ENCODE measurements around the gene KNTC1. TPM values are rescaled to one million over a fixed set of nuclear protein-coding genes. Genes with fewer than 3 reads are reported as not detected.
"Not testable (repeated sequence)": the region's sequence is repeated elsewhere in the genome, so short reads cannot be mapped to it uniquely, and the experiment has no call there.

Gene KNTC1
- total RNA-seq, 1 donor from 2014 or later = 8.5 TPM

- no peak for DNase-seq (ENCODE audit: low spot score)
These were observed 33.1 kb downstream of the KNTC1 start for GRCh38 chr12:122560138-122560537.

- DNase-seq (ENCODE audit: low spot score) = no peak
These were observed 36.3 kb downstream of the KNTC1 start for GRCh38 chr12:122563361-122563760.

DNA sequence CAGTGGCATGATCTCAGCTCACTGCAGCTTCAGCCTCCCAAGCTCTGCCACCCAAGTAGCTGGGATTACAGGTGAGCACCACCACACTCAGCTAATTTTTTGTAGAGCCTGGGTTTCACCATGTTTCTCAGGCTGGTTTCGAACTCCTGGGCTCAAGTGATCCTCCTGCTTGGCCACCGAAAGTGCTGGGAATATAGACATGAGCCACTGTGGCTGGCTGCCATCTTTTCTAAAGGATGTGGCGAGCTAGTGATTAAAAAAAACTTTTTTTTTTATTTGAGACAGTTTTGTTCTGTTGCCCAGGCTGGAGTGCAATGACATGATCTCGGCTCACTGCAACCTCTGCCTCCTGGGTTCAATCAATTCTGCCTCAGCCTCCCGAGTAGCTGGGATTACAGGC lies 39.8 kb downstream of the KNTC1 start:
- not testable (repeated sequence) for DNase-seq (ENCODE audit: low spot score)

DNA sequence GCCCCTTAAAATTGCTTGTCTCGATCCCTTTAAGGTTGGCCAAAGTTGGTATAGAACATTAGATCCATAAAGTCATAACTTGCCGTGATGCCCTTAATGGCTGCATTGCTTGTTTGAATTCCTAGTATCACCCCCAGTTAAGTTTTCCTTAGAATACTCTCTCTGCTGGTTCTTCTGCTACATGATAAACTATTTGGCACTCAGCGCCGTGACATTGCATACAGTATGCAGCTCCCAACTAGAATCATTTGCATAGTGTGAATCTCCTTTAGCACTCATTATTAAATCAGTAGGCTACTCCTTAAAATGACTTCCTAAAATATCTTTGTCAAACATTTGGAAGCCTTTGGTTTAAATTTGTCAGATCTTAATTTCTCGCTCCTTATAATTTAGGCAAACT lies 42.2 kb downstream of the KNTC1 start:
- no peak for DNase-seq (ENCODE audit: low spot score)

GRCh38 chr12:122570006-122570405 lies 43.0 kb downstream of the KNTC1 start:
- DNase-seq (ENCODE audit: low spot score) = not testable (repeated sequence)

DNA sequence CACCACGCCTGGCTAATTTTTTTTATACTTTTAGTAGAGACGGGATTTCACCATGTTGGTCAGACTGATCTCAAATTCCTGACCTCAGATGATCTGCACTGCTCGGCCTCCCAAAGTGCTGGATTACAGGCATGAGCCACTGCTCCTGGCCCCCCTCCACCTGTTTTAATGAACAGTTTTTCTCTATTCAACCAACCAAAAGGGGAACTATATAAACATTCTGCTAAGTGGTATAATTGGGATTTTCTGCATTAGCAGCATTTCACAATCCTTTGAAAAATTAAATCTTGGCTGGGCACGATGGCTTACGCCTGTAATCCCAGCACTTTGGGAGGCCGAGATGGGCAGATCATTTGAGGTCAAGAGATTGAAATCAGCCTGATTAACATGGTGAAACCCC lies 44.8 kb downstream of the KNTC1 start:
- DNase-seq (ENCODE audit: low spot score) = no peak

DNA sequence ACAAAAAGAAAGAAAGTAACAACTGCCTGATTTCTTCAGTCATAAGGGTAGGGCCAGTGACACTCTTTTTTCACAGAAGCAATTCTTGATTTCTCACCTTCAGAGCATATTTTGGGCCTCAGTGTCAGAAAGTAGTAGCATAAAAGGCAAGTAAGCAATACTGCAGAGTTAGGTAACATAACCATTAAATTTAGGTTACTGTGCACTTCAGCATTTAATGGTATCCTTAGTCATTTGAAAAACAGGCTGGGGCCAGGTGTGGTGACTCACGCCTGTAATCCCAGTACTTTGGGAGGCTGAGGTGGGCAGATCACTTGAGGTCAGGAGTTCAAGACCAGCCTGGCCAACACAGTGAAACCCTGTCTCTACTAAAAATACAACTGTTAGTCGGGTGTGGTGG lies 56.2 kb downstream of the KNTC1 start:
- DNase-seq (ENCODE audit: low spot score) = not testable (repeated sequence)

DNA sequence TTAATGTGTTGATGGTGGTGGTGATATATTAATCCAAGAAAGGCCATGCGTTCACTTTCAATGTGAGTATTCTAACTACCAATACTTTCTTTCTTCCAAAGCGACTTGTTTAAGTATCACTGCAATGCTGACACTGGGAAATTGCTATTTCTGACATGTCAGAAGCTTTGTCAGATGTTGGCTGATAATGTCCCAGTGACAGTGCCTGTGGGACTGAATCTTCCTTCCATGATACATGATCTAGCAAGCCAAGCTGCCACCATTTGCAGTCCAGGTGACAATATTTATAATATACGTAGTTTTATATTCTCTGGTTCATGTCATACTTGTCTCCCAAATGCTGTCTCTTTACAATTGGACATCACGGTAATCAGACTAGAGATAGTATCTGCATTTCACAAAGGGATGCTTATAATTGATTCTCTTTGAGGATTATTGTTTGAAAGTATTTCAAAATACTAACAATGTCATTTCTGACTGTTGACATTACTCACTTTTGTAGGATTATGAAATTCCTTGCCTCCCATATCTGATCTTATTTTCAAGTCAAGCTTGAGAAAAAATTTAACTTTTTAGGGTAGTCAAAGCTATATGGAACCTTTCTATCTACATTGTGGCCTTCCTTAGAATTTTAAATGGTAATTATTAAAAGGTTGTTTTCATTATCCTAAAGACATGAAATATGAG lies 57.3 kb downstream of the KNTC1 start:
- DNase-seq (ENCODE audit: low spot score) = no peak

- no peak for DNase-seq (ENCODE audit: low spot score)
These were observed 63.9 kb downstream of the KNTC1 start for GRCh38 chr12:122590990-122591389.

DNA sequence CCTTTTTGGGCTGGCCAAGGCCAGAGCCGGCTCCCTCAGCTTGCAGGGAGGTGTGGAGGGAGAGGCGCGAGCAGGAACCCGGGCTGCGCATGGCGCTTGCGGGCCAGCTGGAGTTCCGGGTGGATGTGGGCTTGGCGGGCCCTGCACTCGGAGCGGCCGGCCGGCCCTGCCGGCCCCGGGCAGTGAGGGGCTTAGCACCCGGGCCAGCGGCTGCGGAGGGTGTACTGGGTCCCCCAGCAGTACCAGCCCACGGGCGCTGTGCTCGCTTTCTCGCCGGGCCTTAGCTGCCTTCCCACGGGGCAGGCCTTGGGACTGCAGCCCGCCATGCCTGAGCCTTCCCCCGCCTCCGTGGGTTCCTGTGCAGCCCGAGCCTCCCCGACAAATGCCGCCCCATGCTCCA lies 64.9 kb downstream of the KNTC1 start:
- DNase-seq (ENCODE audit: low spot score) = not testable (repeated sequence)

- DNase-seq (ENCODE audit: low spot score) = not testable (repeated sequence)
These were observed 65.5 kb downstream of the KNTC1 start for GRCh38 chr12:122592543-122592942.

DNA sequence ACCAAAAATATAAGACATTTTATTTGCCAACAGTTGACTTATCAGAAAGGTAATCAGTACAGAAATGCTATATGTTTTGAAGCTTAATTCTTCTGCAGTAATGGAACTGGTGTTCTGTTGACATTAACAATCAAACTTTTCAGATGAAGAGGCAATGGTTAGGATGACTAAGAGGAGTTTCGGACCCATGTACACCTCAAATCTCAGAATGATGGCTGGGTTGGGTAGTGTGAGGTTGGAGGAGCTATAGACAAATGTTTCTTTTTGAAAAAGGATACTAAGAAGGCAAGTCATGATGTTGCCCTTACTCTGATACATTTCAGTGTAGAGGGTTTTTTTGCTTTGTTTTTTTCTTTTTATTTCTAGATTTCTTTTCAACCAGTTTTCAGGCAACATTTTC lies 66.9 kb downstream of the KNTC1 start:
- DNase-seq (ENCODE audit: low spot score) = no peak

- DNase-seq (ENCODE audit: low spot score) = no peak
These were observed 69.8 kb downstream of the KNTC1 start for GRCh38 chr12:122596838-122597237.

- DNase-seq (ENCODE audit: low spot score) = no peak
These were observed 75.4 kb downstream of the KNTC1 start for GRCh38 chr12:122602456-122602855.

DNA sequence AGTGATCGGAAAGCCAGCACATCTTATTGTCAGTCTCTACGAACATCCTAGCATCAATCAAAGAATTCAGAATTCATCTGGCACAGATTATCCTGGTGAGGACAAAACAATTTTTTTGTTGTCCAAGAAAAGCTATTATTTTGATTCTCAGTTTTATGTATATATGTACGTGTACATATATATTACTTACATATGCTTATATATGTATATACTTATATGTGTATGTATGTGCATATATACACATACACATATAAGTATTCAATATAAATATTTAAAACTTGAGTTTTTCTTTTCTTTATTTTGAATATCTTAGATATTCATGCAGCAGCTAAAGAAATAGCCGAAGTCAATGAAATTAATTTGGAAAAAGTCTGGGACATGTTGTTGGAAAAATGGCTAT lies 77.9 kb downstream of the KNTC1 start:
- no peak for DNase-seq (ENCODE audit: low spot score)

- DNase-seq (ENCODE audit: low spot score) = no peak
These were observed 82.7 kb downstream of the KNTC1 start for GRCh38 chr12:122609732-122610131.

DNA sequence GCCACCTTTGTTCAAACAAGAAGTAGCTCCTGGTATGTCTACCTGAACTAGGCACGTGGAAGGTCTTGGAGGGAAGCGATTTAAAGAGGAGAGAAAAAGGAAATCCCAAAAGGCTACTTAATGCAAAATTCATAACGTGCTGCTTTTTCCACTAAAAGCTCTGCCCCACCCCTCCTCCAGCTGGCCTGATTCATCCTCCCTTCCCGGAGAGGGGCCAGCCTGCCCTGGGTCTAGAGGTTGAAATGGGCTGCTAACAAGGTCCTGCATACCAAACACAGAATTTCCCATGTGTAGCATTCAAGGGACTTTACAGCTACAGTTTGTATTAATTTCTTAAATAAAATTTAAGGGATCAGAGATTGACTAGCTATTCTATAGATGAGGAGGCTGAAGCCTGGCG lies 83.2 kb downstream of the KNTC1 start:
- DNase-seq (ENCODE audit: low spot score) = no peak

DNA sequence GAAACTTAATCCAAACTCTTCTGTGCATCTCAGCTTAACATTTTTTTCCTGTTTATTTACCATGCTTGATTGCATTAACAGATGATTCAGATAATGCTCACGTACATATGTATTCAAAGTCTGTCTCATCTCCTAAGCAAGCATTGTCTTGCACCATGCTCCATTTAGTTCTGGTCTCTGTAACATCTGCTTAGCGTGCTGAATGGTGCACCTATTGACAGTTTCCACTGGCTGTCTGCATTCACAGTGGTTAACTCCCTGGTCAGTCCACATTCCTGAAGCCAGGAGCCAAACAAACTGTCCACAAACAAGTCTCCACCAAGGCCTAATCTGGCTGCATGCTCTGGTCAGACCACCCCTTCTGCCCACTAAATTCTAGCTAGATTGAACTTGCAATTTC lies 83.9 kb downstream of the KNTC1 start:
- DNase-seq (ENCODE audit: low spot score) = no peak

GRCh38 chr12:122614839-122615238 lies 87.8 kb downstream of the KNTC1 start:
- DNase-seq (ENCODE audit: low spot score) = no peak

DNA sequence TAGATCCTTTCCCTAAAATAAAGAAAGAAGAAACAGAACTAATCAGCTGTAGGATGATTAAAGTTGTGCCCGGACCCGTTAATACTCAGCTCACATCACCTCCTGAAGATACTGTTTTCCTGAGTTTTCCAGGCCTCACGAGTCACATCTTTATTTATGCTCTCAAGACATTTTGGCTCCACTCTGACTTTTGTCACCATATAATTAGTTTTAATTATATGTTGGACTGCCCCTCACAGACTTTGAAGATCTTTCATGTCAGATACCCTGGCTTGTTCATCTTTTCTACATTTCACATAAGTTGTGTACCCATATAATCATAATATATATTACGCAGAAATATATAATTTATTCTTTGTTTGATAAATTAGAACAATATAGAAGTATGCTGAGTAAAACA lies 88.7 kb downstream of the KNTC1 start:
- no peak for DNase-seq (ENCODE audit: low spot score)

DNA sequence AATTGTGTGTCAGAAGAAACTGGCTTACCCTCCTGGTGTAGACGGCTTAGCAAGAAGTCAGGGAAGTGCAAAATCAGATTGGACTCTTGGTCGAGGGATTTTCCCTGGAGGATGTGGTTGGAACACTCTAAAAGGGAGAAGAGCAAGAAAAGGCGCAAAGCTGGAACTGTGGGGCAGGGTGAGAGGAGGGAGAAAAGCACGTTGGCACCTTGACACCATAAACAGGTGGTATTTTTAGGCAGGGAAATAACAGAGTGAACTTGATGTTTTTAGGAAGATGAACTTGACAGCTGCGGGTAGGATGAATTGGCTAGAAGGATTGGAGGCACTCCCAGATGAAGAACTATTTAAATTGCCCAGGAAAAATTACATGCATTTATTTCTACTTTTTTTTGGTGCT lies 108.4 kb downstream of the KNTC1 start:
- DNase-seq (ENCODE audit: low spot score) = no peak

DNA sequence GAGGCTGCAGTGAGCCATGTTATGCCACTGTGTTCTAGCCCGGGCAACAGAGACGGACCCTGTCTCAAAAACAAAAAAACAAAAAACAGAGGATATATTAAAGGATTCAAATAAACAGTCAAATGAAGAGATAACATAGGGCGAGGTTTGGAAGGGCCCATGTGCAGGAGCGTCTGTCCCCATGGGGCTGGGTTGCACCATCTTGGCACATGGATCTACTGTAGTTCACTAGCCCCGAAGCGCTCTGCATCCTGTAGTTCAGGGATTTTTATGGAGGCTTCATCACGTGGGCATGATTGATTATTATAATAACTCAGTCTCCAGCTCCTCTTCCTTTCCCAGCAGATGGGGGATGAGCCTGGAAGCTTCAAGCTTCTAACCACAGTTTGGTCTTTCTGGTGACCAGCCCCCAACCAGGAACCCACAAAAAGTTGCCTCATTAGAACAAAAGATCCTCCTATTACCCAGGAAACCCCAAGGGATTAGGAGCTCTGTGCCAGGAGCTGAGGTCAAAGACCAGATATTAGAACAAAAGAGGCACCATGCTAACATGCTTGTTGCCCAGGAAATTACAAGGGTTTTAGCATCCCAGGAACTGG lies 116.3 kb downstream of the KNTC1 start:
- DNase-seq (ENCODE audit: low spot score) = no peak

DNA sequence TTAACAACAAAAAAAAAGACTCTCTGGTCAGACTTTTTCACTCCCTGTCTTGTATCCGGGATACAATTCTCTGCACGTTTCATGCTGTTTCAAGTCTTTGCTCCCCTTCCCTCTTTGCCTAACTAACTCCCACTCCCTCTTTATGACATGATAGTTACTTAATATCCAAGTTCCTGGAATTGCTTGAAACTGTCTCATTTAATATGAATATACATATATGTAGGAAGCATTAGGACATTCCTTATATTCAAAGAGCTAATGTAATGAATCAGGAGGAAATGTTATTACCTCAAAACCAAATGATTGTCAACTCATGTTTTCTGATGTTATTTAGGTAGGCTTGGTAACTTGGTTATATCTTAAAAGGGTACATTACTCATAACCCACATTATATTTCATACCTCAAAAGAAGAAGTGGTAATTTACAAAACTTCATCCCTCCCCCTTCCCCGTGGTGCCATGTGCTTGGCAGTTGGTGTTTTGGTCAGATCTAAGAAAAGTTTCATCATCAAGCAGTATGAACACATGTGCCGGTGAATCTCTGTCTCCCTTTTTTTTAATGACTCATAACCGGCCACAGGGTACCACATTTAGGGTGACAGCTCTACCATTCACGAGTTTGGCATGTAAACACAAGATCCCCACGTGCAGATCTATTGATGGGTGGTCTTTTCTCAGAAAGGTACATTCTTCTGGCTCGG lies 119.6 kb downstream of the KNTC1 start:
- DNase-seq (ENCODE audit: low spot score) = no peak

Data from mesenteric fat pad (tissue), 1 donor.